ENCODE data around the gene CD58.

DNA sequence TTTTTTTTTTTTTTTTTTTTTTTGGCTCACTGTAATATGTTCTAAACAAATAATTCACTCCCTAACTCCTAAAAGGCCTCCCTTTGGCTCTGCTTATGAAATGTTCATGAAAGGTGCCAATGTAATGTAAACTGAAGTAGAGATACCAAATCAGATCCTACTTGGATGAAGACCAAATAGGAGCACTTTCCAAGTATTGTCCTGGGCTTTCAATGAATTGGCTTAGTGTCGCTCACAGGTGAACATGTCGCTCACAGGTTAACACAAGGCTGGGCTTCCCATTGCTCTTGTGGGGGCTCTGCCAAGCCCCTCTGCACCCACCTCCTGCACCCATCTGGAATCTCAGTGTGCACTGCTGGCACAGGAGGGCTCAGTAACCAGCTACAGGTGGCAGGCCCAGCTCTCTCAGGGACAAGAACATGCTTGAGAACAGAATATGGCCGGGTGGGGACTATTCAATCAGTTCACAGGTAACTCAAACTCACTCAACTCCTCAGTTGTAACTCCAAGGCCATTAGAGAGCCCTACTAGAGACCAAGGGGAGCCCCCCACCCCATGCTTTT is 10.6 kb upstream of the CD58 start:
- TF ChIP-seq, protein P1, sequence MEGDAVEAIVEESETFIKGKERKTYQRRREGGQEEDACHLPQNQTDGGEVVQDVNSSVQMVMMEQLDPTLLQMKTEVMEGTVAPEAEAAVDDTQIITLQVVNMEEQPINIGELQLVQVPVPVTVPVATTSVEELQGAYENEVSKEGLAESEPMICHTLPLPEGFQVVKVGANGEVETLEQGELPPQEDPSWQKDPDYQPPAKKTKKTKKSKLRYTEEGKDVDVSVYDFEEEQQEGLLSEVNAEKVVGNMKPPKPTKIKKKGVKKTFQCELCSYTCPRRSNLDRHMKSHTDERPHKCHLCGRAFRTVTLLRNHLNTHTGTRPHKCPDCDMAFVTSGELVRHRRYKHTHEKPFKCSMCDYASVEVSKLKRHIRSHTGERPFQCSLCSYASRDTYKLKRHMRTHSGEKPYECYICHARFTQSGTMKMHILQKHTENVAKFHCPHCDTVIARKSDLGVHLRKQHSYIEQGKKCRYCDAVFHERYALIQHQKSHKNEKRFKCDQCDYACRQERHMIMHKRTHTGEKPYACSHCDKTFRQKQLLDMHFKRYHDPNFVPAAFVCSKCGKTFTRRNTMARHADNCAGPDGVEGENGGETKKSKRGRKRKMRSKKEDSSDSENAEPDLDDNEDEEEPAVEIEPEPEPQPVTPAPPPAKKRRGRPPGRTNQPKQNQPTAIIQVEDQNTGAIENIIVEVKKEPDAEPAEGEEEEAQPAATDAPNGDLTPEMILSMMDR (IDR thresholded peaks at IDR 0.05), result no peak
- no peak for TF ChIP-seq POLR2A (IDR thresholded peaks at IDR 0.05)

Measured in Peyer's patch (tissue), 4 donors.